Suprapubic skin (tissue), 4 donors: ENCODE results near the gene USP3. TPM values are rescaled to one million over a fixed set of nuclear protein-coding genes. Genes with fewer than 3 reads are reported as not detected.
A peak's percentile ranks its signal among the peaks of the same experiment; 100 is the strongest.

Experiments used
- DNase-seq, 2 donors: peaks; one replicate each; pipeline ENCODE4 v3.0.0-alpha.2; 2019; ENCODE audit warnings: low spot score in 2 of 2
- H3K27ac ChIP-seq: fragments of 200-600 bp; sonication (generic); one replicate; pipeline ENCODE4 v1.5.1; 2019
- H3K27me3 ChIP-seq: fragments of 200-600 bp; sonication (generic); one replicate; pipeline ENCODE4 v1.5.1; 2019
- H3K36me3 ChIP-seq: fragments of 200-600 bp; sonication (generic); one replicate; pipeline ENCODE4 v1.5.1; 2019
- H3K4me1 ChIP-seq: fragments of 200-600 bp; sonication (generic); one replicate; pipeline ENCODE4 v1.5.1; 2019
- H3K4me3 ChIP-seq: fragments of 200-600 bp; sonication (generic); one replicate; pipeline ENCODE4 v1.5.1; 2019; ENCODE audit warnings: mild to moderate bottlenecking
- H3K9me3 ChIP-seq: fragments of 200-600 bp; sonication (generic); one replicate; pipeline ENCODE4 v1.5.1; 2019
- EP300 ChIP-seq: sonication (generic); formaldehyde crosslinking; IDR thresholded peaks from one replicate; pipeline ENCODE4 v1.6.1; 2017; ENCODE audit warnings: antibody characterized with exemption
- POLR2A ChIP-seq, 2 donors: fragments of 450-650 bp; IDR thresholded peaks; one replicate each; pipeline ENCODE4 v1.6.1; 2017; ENCODE audit warnings: antibody characterized with exemption in 2 of 2, mild to moderate bottlenecking in 2 of 2, moderate library complexity in 2 of 2
- POLR2AphosphoS5 ChIP-seq, 3 donors: sonication (generic); formaldehyde crosslinking; IDR thresholded peaks; one replicate each; pipeline ENCODE4 v1.6.1; 2017; ENCODE audit warnings: antibody characterized with exemption in 3 of 3
- WGBS: methylation state at CpG from one replicate; pipeline ENCODE4 v1.1.5; 2018; 5-methylcytosine and 5-hydroxymethylcytosine counted together
- total RNA-seq, 4 donors: library from RNA; depleted of rRNA; stranded (reverse); fragments of >200 nt; gene quantifications; one replicate each; pipeline ENCODE4 v1.1.0, GENCODE V29; 2016
- TF ChIP-seq, protein P1 (sequence below), 2 donors: fragments of 200-600 bp in 1 of 2; fragments of 450-650 bp in 1 of 2; sonication (generic) in 1 of 2; IDR thresholded peaks; one replicate each; pipeline ENCODE4 v1.5.1; 2016 to 2019; ENCODE audit warnings: antibody characterized with exemption in 2 of 2, mild to moderate bottlenecking in 1 of 2, moderate library complexity in 1 of 2

USP3 gene
- total RNA-seq, 4 donors from 2014 or later, result 43.2 to 105 (median 48.0) TPM

DNA sequence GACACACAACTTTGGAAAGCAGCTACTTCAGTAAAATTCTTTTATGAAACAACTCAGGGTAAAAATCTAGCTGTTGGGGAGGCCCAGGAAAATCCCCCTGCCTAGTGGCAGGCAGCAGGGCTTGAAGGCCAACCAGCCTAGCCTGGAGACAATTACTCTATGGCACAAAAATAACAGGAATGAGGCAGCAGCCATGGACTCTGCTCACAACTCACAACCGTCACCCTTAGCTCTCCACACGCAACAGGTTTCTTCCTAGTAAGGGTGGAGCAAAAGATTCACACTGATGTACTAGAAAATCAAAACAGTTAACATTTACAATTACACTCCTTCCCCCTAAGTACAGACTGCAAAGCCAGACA is 92.3 kb downstream of the USP3 start:
- TF ChIP-seq EP300 (no peak), POLR2AphosphoS5 (IDR thresholded peaks at IDR 0.05) (no peak), POLR2A (IDR thresholded peaks at IDR 0.05) (no peak)
- TF ChIP-seq, protein P1, sequence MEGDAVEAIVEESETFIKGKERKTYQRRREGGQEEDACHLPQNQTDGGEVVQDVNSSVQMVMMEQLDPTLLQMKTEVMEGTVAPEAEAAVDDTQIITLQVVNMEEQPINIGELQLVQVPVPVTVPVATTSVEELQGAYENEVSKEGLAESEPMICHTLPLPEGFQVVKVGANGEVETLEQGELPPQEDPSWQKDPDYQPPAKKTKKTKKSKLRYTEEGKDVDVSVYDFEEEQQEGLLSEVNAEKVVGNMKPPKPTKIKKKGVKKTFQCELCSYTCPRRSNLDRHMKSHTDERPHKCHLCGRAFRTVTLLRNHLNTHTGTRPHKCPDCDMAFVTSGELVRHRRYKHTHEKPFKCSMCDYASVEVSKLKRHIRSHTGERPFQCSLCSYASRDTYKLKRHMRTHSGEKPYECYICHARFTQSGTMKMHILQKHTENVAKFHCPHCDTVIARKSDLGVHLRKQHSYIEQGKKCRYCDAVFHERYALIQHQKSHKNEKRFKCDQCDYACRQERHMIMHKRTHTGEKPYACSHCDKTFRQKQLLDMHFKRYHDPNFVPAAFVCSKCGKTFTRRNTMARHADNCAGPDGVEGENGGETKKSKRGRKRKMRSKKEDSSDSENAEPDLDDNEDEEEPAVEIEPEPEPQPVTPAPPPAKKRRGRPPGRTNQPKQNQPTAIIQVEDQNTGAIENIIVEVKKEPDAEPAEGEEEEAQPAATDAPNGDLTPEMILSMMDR (IDR thresholded peaks at IDR 0.05), result no peak
- peaks cover 60% of the 10 kb centered on the region for H3K4me1 ChIP-seq
- peaks cover 26% of the 10 kb centered on the region for H3K36me3 ChIP-seq
- H3K9me3 ChIP-seq, result no peaks in the 10 kb centered on the region
- 72% methylated on average over 2 of the region's 2 CpGs for WGBS
- peak overlapping the region; percentile 84 for H3K27ac ChIP-seq
- H3K27me3 ChIP-seq, result no peaks in the 10 kb centered on the region
- DNase-seq, result no peak
- H3K4me3 ChIP-seq, result no peak overlapping the region

DNA sequence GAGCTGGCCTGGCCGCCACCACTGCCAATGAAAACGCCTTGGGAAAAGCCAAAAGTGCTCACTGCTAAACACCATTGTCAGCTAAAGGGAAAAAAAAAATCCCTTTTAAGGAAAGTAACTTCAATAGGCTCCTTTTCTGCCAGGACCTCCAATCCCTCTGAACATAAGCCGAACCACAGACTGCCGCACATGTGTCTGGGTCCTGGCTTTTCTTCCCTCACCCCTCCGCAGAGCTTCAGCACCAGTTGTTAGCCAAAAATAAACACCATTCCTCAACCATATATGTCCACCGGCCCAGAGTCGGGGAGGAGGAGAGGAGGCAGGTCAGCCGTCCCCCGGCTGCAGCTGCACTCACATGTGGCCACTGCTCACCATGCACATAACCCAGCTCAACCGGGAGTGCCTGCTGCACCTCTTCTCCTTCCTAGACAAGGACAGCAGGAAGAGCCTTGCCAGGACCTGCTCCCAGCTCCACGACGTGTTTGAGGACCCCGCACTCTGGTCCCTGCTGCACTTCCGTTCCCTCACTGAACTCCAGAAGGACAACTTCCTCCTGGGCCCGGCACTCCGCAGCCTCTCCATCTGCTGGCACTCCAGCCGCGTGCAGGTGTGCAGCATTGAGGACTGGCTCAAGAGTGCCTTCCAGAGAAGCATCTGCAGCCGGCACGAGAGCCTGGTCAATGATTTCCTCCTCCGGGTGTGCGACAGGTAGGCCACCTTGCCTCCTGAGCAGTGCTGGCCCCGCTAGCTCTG is 92.8 kb downstream of the USP3 start, which contains the start of gene FBXL22:
Gene FBXL22 (plus strand): TSS at position 350 of the 753 bp plus-strand sequence. CDS start 6 bp downstream, at position 356.
- no peak for DNase-seq
- no peaks in the 10 kb centered on the region for H3K27me3 ChIP-seq
- no peaks in the 10 kb centered on the region for H3K9me3 ChIP-seq
- TF ChIP-seq, protein P1 (IDR thresholded peaks at IDR 0.05), result no peak
- TF ChIP-seq POLR2A (IDR thresholded peaks at IDR 0.05), result no peak
- TF ChIP-seq EP300, result no peak
- no peak for TF ChIP-seq POLR2AphosphoS5 (IDR thresholded peaks at IDR 0.05)
- H3K27ac ChIP-seq, result peak within 1 kb of the TSS; percentile 84
- peaks cover 21% of the 10 kb centered on the region for H3K36me3 ChIP-seq
- 83% methylated on average over 9 of the region's 23 CpGs for WGBS
- H3K4me1 ChIP-seq, result peaks cover 66% of the 10 kb centered on the region
- H3K4me3 ChIP-seq, result no peak within 1 kb of the TSS

DNA sequence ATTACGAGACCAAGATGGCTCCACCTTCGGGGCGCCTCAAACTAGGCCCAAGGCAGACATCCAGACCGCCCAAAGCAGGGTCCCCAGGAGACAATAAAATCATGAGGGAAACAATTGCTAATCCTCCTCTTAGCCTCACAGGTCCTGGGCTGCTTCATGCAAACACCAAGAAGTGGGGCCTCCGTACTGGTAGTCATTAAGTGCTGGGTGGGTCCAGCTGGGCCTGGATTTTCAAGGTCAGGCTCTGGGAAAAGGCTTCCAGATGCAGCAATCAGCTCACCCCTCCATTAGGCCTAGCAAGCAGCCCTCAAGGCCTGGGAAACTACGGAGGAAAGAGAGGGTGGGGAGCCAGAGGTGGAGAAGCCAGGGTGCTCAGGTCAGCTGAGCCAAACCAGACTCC is 93.4 kb downstream of the USP3 start:
- no peak for TF ChIP-seq POLR2A (IDR thresholded peaks at IDR 0.05)
- TF ChIP-seq, protein P1 (IDR thresholded peaks at IDR 0.05), result no peak
- no peak for TF ChIP-seq POLR2AphosphoS5 (IDR thresholded peaks at IDR 0.05)
- no peak for TF ChIP-seq EP300
- peaks cover 66% of the 10 kb centered on the region for H3K4me1 ChIP-seq
- no peak for DNase-seq
- peaks cover 18% of the 10 kb centered on the region for H3K36me3 ChIP-seq
- H3K9me3 ChIP-seq, result no peaks in the 10 kb centered on the region
- H3K4me3 ChIP-seq, result no peak overlapping the region
- H3K27ac ChIP-seq, result peak overlapping the region; percentile 84
- no peaks in the 10 kb centered on the region for H3K27me3 ChIP-seq
- WGBS, result 77% methylated on average over 6 of the region's 6 CpGs

DNA sequence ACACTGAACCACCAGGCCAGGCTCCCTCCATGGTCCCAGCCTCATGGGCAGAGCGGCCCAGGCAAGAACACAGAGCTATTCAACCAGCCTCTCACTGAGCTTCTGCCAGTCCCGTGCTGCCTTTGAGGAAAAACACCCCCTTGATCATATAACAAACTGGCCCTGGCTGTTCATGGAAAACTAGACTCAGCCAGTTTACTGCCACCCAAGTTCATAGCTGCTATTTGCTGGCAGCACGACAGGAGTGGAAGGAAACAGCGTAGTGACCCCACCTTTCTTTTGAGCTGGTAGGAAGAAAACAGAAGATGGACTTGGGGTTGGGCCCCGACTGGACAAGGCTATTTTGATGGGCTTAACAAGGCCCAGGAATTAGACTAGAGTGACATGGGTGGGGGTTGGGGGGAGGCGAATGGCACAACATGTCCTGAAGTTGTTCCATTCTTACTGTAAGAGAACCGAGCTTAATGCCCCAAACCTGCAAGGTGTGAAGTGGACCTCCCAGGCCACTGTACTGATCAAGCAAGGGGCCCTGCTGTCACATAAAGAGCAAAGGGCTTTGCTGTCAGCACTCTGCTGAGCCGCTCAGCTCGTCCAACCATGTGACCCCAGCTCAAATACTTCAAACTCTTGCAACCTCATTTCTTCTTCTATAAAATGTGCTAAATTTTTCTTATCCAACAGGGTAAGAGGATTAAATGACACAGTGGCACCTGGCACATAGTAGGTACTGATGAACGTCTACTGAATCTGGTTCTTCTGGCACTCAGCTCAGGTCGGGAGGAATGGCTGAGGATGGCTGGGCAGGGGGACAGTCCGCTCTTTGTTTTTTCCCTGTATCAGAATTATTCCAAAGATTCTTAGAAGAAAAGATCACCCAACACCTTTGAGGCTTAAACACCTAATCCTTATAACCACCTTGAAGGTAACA is 94.3 kb downstream of the USP3 start:
- Histone ChIP-seq H3K36me3 (peaks cover 10% of the 10 kb centered on the region), H3K9me3 (no peaks in the 10 kb centered on the region), H3K27me3 (no peaks in the 10 kb centered on the region), H3K27ac (peak overlapping the region; percentile 84), H3K4me1 (peaks cover 66% of the 10 kb centered on the region), H3K4me3 (peak overlapping the region; percentile 93)
- whole genome bisulfite sequencing, result 70% methylated on average over 12 of the region's 12 CpGs
- TF ChIP-seq EP300 (no peak), POLR2AphosphoS5 (IDR thresholded peaks at IDR 0.05) (no peak), POLR2A (IDR thresholded peaks at IDR 0.05) (no peak)
- TF ChIP-seq, protein P1 (IDR thresholded peaks at IDR 0.05), result no peak
- DNase-seq, result peak in 1 of 2 donors; percentile 49
